GM12878 (cell line): ENCODE measurements around the gene DPY19L1.
"Not testable (repeated sequence)": the region's sequence is repeated elsewhere in the genome, so short reads cannot be mapped to it uniquely, and the experiment has no call there.

ENCODE experiments used
- EP300 ChIP-seq, 2 experiments: fragments of 150-350 bp in 1 of 2; IDR thresholded peaks; 2 replicates each; pipeline ENCODE4 v1.6.1; 2011 to 2012; ENCODE audit warnings: low read depth in 2 of 2, low read length in 2 of 2, borderline replicate concordance in 1 of 2, improper control_type of control experiment in 1 of 2, inconsistent platforms in 1 of 2; ENCODE audit not compliant: control insufficient read depth in 1 of 2
- MYB ChIP-seq: fragments of 150-350 bp; IDR thresholded peaks from 2 replicates; pipeline ENCODE4 v1.6.1; 2014; ENCODE audit warnings: mild to moderate bottlenecking, low read depth, low read length, borderline replicate concordance
- POLR2A ChIP-seq: IDR thresholded peaks from 2 replicates; pipeline ENCODE4 v1.6.1; 2011; ENCODE audit warnings: low read depth, mild to moderate bottlenecking, low read length
- POLR2AphosphoS5 ChIP-seq: IDR thresholded peaks from 2 replicates; pipeline ENCODE4 v1.6.1; 2011; ENCODE audit warnings: mild to moderate bottlenecking, low read length, inconsistent platforms
- ZNF592 ChIP-seq: fragments of 450-650 bp; IDR thresholded peaks from 2 replicates; pipeline ENCODE4 v1.6.1; 2017; ENCODE audit warnings: mild to moderate bottlenecking, moderate library complexity
- TF ChIP-seq, protein P1 (sequence below): fragments of 450-650 bp; IDR thresholded peaks from 2 replicates; pipeline ENCODE4 v1.6.1; 2016; ENCODE audit warnings: mild to moderate bottlenecking

- not testable (repeated sequence) for TF ChIP-seq ZNF592; POLR2AphosphoS5; MYB; POLR2A; EP300 (IDR thresholded peaks at IDR 0.05; ENCODE audit: borderline replicate concordance in 1 of 2, control insufficient read depth in 1 of 2, low read depth in 2 of 2, low read length in 2 of 2)
- TF ChIP-seq, protein P1, sequence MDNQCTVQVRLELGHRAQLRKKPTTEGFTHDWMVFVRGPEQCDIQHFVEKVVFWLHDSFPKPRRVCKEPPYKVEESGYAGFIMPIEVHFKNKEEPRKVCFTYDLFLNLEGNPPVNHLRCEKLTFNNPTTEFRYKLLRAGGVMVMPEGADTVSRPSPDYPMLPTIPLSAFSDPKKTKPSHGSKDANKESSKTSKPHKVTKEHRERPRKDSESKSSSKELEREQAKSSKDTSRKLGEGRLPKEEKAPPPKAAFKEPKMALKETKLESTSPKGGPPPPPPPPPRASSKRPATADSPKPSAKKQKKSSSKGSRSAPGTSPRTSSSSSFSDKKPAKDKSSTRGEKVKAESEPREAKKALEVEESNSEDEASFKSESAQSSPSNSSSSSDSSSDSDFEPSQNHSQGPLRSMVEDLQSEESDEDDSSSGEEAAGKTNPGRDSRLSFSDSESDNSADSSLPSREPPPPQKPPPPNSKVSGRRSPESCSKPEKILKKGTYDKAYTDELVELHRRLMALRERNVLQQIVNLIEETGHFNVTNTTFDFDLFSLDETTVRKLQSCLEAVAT = not testable (repeated sequence)
Observed at GRCh38 chr7:35074008-35074407, 36.7 kb upstream of the DPY19L1 start.
